Hepatocyte (in vitro differentiated cells): ENCODE measurements around the gene PSD2.

Experiments
- EZH2phosphoT487 ChIP-seq: fragments of 200-600 bp; sonication (generic); IDR thresholded peaks from one replicate; pipeline ENCODE4 v1.6.1; 2018; ENCODE audit warnings: antibody characterized with exemption, mild to moderate bottlenecking, low read depth, moderate library complexity; ENCODE audit not compliant: unreplicated experiment, severe bottlenecking
- TF ChIP-seq, protein P1 (sequence below): fragments of 200-600 bp; sonication (generic); IDR thresholded peaks from 2 replicates; pipeline ENCODE4 v1.5.1; 2016; ENCODE audit warnings: antibody characterized with exemption, mild to moderate bottlenecking; ENCODE audit not compliant: poor library complexity

DNA sequence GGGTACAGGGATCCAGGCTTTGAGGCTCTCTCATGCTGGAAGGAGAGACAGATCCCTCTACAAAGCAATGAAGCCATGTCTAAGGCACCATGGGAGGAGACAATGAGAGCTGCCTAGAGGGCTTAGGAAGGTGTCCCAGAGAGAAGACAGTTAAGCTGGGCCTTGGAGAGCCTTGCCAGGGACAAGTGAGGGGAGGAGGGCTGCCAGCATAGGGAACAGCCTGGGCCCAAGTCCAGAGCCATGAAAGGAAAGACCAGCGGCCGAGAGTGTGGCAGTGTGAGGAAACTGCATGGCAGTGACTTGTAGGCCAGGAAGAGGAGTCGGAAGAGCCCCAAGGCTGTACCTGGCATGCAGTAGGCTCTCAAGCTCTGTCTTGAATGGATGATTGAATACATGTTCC, 88.5 kb downstream of the PSD2 start:
- TF ChIP-seq, protein P1, sequence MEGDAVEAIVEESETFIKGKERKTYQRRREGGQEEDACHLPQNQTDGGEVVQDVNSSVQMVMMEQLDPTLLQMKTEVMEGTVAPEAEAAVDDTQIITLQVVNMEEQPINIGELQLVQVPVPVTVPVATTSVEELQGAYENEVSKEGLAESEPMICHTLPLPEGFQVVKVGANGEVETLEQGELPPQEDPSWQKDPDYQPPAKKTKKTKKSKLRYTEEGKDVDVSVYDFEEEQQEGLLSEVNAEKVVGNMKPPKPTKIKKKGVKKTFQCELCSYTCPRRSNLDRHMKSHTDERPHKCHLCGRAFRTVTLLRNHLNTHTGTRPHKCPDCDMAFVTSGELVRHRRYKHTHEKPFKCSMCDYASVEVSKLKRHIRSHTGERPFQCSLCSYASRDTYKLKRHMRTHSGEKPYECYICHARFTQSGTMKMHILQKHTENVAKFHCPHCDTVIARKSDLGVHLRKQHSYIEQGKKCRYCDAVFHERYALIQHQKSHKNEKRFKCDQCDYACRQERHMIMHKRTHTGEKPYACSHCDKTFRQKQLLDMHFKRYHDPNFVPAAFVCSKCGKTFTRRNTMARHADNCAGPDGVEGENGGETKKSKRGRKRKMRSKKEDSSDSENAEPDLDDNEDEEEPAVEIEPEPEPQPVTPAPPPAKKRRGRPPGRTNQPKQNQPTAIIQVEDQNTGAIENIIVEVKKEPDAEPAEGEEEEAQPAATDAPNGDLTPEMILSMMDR: no peak
- TF ChIP-seq EZH2phosphoT487: no peak
